GM20431 (cell line): ENCODE measurements around the gene POLR3H.
"Not testable (repeated sequence)": the region's sequence is repeated elsewhere in the genome, so short reads cannot be mapped to it uniquely, and the experiment has no call there.

Source experiments
- in situ Hi-C: fragments of 300-500 bp; cut with MseI, MboI; formaldehyde crosslinking; loops from one replicate; pipeline ENCODE4 v1.15.0; 2020; ENCODE audit warnings: low sequenced_read_pairs; ENCODE audit not compliant: unreplicated experiment

POLR3H gene

DNA sequence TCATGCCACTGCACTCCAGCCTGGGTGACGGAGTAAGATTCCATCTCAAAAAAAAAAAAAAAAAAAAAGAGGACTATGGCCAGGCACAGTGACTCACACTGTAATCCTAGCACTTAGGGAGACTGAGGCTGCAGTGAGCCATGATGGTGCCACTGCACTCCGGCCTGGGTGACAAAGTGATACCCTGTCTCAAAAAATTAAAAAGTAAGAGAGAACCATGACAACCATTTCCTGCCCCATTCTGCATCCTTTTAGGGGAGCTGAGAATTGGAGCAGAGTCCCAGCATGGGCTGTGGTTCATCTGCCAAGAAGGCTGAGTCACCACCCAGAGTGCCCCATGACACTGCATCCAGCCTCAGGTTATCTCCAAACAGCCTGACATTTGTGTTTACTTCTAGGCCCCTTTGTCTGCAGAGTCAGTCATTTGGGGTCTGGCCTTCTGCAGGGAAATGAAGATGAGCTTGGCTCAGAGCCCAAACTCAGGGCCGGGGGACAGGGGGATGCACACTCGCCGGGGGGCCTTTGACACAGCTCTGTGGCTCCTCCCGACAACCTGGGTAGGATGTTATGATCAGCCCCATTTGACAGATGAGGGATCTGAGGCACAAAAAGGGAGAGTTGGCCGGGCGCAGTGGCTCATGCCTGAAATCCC, 21.3 kb upstream of the POLR3H start:
- in situ Hi-C loops: no loop called here

DNA sequence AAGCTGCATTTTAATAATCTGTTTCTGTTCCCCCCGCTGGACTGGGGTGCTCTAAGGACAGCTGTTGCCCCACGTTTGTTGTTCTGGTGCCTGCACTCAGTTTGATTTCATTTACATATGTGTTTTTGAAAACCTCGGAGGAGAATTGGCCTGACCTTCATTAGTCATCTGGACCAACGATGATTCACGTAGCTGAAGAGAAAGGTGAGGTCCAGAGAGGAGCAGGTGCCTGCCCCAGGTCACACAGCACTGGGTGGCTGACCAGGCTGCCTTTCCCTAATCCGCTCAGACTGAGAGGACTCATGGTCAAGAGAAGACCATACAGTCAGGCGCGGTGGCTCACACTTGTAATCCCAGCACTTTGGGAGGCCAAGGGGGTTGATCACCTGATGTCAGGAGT, 20.3 kb upstream of the POLR3H start:
- in situ Hi-C loops: no loop called here

DNA sequence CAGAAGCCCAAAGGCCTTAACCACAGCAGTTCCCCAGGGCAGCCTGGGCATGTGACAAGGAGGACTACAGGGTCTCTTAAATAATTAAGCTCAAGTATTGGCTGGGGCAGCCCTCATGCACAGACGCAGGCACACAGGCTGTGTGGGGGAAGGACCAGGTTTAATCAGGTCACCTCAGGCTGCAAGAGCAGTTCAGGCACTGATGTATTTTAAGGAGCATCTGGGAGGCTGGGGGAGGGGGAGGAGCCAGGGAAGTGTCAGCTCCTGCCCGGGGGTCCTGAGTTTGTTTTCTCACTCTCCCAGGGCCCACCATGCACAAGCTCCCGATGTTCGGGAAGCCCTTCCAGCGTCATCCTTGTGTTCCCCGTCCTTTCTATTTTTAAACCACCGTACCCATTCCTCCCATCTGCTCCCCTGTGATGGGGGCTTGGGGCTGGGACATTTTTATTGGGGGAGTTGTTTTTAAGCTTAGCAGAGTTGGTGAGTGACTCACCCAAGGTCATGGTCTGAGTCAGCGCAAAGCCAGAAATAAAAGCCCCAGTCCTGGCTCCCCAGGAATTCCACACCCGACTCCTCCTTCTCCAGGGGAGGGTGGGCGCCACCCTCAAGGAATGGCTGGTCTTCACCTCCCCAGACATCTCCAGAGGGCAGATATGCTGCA, 18.9 kb upstream of the POLR3H start:
- in situ Hi-C loops: no loop called here

DNA sequence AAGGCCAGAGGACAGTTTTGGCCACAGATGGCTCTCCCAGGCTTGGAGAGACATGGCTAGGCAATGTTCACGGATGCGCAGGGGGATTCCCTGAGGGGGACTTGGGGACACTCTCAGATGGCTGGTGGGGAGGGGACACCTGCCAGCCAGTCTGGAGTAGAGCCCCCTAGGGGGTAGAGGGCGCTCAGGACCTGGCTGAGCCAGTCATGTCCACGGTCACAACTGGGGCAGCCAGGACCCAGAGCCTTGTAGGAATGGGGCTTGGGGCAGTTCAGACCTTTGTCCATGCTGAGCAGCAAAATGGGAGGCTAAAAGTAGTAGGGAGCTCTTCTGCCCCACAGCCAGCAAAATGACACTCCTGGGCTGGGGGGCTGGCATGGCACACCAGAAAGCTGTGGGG, 18.2 kb upstream of the POLR3H start:
- in situ Hi-C loops: no loop called here

DNA sequence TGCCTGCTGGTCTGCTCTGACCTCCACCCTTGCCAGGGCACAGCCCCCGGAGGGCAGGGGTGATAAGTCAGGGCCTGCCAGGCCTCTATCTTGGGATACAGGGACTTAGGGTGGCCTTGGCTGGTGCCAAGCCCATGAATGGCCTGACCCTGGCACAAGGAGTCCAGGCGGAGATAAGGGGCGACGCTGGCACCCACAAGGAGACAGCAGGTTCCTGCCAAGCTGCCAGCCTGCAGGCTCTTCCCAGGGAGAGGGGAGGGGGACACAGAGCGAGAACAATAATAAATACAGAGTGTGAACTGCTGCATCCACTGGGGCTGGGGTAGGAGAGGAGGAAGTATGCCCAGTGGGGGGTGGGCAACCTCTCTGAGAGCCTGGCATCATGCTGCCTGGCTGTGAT, 17.5 kb upstream of the POLR3H start:
- in situ Hi-C loops: no loop called here

DNA sequence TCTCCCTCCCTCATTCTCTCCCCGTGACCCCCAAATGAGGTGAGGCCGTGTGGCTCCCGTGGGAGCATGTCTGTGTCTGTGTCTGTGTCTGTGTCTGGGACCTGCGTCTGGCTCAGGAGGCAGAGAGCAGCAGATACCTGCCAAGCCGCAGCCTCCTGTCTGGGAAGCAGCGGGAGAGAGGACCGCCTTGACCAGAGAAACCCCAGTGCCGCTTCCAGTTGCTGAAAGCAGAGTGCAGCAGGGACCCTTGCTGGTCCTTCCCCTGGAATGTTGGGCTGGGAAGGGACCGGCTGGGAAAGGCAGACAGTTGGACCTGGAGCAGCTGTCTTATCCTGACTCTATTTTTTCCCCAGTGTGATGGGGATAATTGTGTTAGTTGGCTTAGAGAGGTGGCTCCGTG, 17.1 kb upstream of the POLR3H start:
- in situ Hi-C loops: no loop called here

DNA sequence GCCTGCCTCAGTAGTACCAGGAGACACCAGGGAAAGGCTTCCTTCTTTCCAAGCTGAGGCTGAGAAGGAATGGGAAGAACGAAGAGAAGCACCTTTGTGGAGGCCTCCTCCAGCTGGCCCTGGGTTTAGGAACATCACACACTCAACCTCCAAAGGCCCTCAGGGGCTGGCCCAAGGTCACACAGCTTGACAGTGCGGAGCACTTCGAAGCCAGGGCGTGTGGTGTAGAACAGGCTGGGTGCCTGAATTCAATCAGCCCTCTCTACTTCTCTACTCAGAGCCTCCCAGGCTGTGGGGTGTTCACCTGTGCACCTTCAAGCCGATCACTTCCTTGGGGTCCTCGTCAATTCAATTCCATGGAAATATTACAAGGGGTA, 15.8 kb upstream of the POLR3H start:
- in situ Hi-C loops: no loop called here

DNA sequence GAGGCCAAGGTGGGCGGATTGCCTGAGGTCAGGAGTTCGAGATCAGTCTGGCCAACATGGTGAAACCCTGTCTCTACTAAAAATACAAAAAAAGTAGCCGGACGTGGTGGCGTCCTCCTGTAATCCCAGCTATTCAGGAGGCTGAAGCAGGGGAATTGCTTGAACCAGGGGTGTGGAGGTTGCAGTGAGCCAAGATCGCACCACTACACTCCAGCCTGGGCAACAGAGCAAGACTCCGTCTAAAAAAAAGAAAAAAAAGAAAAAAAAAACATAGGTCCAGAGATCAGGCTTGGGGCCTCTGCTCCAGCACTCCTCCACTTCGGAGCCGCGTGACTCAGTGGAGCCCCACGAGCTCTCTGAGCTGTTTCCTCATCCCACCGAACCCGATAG, 14.0 kb upstream of the POLR3H start:
- in situ Hi-C loops: not testable (repeated sequence)

DNA sequence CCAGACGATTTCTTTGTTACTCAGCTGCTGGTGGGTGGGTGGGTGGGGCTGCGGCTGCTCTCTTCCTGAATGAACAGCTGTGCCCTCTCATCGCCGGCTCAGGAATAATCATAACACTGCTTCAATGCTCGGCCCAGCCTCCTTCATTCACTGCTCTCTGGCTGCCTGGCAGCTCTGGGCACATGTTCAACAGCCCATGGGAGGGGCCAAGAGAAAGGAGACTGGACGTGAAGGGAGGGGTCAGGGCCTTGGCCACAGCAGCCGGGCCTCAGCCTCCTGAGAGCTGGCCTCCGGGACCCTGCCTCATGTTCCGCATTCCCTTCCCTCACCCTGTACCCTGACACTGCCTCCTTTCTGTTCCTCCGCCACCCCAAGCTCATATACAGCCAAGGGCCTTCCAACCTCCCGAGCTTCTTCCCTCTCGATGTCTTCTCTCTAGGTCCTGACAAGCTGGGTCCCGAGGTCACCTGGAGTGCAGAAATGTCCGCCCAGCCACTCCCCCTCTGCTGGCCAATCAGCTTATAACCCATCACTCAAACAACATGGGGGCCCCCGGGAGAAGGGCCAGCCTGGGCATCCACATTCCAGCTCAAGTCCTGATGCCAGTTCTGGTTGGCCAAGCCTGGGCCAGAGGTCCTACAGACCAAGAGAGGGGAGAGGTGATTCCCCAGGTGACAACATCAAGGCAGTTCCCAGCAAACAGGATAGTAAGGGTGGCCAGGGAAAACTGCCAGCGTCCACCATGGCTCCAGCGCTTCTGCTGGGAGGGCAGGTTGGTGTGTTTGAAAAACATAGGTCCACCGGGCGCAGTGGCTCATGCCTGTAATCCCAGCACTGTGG, 13.4 kb upstream of the POLR3H start:
- in situ Hi-C loops: no loop called here

DNA sequence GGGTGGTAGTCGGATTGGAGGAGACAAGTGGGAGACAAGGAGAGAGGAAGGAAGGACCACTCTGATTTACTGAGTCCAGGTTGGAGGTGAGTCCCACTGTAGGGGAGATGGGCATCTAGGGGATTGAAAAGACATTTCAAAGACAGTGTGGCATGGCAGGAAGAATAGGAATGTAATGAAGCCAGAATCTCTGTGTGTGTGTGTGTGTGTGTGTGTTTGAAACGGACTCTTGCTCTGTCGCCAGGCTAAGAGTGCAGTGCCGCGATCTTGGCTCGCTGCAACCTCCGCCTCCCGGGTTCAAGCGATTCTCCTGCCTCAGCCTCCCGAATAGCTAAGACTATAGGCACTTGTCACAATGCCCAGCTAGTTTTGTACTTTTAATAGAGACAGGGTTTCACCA, 12.3 kb upstream of the POLR3H start:
- in situ Hi-C loops: no loop called here

DNA sequence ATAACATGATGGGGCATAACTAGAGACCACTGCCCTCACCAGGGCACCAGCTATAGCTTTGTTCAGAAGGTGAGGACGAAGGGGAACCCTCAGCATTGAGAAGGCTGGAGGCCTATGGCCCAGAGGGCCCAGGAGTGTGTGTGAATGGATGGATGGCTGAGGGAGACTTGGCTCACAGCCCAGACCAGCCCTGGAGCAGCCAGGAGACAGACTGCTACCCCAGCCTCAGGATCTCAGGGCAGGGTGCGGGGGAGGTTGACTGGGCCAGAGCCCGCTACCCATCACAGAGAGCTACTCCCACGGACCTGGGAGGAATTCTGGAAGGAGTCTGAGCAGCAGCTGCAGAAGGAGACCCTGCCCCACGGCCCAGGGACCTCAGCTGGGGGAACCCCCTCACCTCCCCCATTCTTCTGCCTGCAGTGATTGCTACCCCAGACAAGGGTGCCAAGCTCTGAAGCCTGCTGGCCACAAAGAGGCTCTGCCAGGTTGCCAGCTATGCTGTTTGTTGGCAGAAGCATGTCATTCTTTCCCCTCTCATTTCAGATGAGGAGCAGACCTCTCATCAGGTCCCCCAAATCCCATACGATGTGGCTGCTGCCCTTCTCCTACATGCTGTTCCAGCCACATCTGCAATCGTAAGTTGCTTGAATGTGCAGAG, 11.2 kb upstream of the POLR3H start:
- in situ Hi-C loops: no loop called here

DNA sequence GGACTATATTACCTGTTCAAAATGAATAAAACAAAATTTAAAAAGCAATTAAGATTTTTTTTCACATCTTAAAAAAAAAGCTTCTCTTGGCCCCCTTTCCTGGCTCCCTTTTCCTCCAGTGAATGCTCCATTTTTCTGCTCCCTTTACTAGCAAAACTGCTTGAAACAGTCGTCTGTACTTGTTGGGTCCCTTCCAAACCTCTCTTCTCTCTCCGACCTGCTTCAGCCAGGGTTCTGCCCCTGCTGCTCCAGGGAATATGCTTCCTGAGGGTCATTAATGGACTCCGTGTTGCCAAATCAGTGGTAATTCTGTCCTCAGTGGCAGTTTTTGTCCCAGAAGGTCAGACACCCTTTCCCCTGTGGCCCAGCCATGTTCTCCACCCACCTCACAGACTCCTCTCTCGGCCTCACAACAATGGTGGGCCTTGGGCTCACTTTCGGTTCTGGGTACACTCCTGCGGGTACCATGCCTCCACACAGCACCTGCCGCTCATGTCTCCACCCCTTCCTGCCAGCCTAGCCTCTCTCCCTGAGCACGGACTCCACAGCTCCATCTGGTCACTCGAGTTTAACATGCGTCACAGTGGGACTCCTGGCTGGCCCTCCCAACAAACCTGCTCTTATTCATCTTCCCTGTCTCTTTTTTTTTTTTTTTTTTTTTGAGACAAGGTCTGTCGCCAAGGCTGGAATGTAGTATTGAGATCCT, 7.8 kb upstream of the POLR3H start:
- in situ Hi-C loops: no loop called here

DNA sequence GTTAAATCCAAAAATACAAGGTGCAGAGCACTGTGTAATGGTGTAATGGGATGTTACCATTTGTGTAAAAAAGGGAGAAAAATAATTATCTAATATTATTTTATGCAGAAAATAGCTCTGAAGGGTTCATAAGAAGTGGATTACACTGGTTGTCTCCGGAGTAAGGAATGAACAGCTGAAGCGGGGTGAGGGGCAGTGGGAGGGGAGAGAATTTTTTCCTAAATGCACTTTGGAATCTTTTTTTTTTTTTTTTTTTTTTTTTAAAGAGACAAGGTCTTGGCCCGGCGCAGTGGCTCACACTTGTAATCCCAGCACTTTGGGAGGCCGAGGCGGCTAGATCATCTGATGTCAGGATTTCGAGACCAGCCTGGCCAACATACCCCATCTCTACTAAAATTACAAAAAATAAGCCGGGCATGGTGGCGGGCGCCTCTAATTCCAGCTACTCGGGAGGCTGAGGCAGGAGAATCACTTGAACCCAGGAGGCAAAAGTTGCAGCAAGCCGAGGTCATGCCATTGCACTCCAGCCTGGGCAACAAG, 6.8 kb upstream of the POLR3H start:
- in situ Hi-C loops: no loop called here

DNA sequence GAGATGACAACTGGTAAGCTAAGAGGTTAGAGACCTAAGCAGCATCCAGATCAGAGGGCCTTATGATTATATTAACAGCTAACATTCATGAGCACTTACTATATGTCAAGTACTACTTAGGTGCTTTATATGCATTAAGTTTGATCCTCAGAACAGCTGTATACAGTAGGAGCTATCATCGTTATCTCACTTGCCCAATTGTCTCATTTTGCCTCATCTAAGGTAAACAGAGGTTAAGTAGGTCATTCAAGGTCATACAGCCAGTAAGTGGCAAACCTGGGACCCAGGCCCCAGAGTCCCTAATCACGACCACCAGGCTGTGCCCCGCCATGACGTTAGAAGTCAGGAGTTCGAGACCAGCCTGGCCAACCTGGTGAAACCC, 4.6 kb upstream of the POLR3H start:
- in situ Hi-C loops: no loop called here

DNA sequence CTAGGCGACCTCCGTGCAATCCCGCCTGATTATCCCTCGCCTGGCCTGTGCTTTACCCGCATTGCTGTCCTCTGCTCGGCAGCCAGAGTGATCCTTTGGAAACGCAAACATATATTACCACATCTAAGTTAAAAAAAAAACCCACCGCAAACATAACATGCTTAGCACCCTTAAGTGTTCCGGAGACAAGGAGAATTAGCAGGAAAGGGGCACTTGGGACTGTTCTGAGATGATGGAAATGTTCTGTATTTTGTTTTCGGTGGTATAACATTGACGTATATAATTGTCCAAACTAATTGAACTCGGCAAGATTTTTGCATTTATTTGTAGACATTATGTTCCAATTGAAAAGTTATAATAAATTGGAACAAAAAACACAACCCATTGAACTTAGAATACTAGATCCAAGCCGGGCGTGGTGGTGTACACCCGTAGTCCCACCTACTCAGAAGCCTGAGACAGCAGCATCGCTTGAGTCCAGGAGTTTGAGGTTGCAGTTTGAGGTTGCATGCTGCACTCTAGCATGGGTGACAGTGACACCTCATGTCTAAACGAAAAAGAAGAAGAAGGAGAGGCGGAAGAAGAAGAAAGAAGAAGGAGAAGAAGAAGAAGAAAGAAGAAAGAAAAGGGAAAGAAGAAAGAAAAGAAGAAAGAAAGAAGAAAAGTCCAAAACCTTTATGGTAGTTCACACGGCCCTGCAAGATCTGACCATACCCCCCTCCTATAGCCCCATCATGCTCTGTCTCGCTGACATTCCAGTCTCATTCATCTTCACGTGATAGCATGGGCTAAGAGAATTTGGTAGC, 604 bp upstream of the POLR3H start:
- in situ Hi-C loops: no loop called here

DNA sequence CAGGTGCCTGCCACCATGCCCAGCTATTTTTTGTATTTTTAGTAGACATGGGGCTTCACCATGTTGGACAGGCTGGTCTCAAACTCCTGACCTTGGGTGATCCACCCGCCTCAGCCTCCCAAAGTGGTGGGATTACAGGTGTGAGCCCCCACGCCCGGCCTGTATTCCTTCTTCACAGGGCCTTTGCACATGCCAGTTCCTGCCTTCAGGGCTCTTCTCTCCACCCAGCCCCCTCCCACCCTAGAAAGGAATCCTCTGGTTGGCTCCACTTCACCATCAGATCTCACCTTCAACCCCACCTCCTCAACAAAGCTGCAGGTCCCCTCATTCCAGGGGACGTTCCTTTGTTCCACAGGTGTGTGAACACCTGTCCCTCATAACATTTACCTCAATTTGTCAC, 2.0 kb downstream of the POLR3H start:
- in situ Hi-C loops: no loop called here

DNA sequence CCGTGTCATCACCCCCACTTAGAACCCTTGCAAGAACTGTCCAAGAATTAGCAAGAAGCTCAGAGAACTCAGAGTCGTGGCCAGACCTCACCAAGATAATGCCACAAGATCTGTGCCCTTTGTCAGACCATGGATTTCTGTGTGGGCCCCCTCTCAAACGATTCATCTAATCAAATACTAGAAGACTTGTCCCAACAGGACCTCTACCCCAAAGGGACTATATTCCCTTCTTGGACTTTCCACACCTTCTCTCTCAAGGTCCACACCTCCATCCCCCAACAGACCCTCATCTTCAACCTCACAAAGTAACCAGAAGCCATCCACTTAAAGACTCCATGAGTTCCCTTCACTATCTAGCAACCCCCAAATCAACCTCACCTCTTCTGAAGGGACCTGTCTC, 2.8 kb downstream of the POLR3H start:
- in situ Hi-C loops: no loop called here

DNA sequence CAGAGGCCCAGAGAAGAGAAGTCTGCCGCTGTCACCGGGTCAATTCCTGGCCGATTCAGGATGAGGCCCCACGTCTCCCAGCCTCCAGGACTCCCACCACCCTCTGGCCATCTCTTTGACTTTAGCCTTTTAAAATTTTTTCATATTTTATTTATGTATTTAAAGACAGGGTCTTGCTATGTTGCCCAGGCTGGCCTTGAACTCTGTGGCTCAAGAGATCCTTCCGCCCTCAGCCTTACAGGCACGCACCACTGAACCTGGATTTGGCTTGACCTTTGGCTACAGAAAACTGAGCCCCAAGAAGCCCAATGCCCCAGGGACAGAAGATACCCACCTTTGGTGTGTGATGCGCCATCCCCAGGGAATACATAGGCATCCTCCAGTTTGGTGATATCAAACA, 3.9 kb downstream of the POLR3H start:
- in situ Hi-C loops: no loop called here

DNA sequence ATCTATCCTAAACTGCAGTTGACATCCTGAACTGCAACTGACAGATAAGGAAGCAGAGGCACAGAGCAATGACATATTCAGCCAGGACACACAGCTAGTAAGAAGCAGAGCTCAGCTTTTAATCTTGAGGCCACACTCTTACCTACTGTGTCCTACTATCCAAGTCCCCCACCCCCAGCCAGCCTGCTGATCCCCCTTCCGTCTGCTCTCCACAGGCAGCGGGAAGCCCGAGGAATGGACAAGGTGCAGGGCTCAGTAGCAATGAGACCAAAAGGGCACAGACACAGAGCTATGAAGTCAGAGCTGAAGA, 4.3 kb downstream of the POLR3H start:
- in situ Hi-C loops: no loop called here
